ENCODE data around the gene PTP4A2. TPM values are rescaled to one million over a fixed set of nuclear protein-coding genes. Genes with fewer than 3 reads are reported as not detected.
A peak's percentile ranks its signal among the peaks of the same experiment; 100 is the strongest.
"Not testable (repeated sequence)": the region's sequence is repeated elsewhere in the genome, so short reads cannot be mapped to it uniquely, and the experiment has no call there.

Gene PTP4A2
- total RNA-seq, 3 donors from 2014 or later, result 225 to 271 (median 252) TPM

DNA sequence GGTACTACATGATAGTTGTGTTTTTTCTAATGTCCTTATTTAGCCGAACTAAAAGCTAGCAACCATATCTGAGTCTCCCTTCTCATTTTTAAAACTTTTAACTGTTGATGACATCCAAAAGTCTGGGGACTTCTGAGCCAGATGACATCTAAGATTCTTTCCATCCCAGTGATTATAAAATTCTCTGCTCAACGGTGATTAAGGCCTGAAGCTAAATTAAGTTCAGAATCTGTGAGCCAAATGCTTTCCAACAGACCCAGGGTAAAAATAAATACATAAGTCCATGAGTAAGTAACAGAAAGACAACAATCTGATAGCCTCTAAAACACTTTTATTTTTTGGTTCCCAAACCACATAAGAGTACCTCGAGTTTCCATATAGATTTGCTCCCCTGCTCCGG, 13.1 kb upstream of the PTP4A2 start:
- H3K27ac ChIP-seq, result no peak overlapping the region

DNA sequence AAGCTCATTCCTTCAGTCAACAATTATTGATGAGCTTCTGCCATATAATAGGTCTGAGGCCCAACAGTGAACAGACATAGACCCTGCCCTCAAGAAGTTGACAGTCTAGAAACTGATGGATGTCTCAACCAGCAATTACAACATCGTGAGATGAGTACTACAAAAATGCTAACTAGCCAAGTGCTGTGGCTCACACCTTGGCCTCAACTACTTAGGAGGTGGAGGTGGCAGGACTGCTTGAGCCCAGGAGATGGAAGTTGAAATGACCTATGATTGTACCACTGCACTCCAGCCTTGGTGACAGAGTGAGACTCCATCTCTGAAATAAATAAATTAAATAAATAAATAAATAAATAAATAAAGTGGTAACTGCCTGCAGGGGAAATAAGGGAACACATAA, 11.7 kb upstream of the PTP4A2 start:
- intact Hi-C loops (cut with DNase I; ENCODE audit: low total_unique reads), result no loop called here
- no peak overlapping the region for H3K27ac ChIP-seq
- TF ChIP-seq POLR2AphosphoS5 (IDR thresholded peaks at IDR 0.05) (no peak), POLR2A (IDR thresholded peaks at IDR 0.05) (no peak)
- TF ChIP-seq, protein P1, sequence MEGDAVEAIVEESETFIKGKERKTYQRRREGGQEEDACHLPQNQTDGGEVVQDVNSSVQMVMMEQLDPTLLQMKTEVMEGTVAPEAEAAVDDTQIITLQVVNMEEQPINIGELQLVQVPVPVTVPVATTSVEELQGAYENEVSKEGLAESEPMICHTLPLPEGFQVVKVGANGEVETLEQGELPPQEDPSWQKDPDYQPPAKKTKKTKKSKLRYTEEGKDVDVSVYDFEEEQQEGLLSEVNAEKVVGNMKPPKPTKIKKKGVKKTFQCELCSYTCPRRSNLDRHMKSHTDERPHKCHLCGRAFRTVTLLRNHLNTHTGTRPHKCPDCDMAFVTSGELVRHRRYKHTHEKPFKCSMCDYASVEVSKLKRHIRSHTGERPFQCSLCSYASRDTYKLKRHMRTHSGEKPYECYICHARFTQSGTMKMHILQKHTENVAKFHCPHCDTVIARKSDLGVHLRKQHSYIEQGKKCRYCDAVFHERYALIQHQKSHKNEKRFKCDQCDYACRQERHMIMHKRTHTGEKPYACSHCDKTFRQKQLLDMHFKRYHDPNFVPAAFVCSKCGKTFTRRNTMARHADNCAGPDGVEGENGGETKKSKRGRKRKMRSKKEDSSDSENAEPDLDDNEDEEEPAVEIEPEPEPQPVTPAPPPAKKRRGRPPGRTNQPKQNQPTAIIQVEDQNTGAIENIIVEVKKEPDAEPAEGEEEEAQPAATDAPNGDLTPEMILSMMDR (IDR thresholded peaks at IDR 0.05), result no peak
- DNase-seq (ENCODE audit: low spot score in 2 of 2), result no peak
- peaks cover 9 to 11% of the 10 kb centered on the region in 2 donors for H3K4me1 ChIP-seq
- no peaks in the 10 kb centered on the region for H3K36me3 ChIP-seq
- H3K27me3 ChIP-seq, result no peaks in the 10 kb centered on the region
- no peak overlapping the region for H3K4me3 ChIP-seq
- H3K9me3 ChIP-seq, result no peaks in the 10 kb centered on the region

More for the DNA sequence above, 13.1 kb upstream of the PTP4A2 start:
- Histone ChIP-seq H3K36me3 (no peaks in the 10 kb centered on the region), H3K4me3 (no peak overlapping the region), H3K9me3 (no peaks in the 10 kb centered on the region), H3K27me3 (no peaks in the 10 kb centered on the region), H3K4me1 (peaks cover 13 to 22% of the 10 kb centered on the region in 2 donors)
- DNase-seq (ENCODE audit: low spot score in 2 of 2), result no peak
- intact Hi-C loops (cut with DNase I; ENCODE audit: low total_unique reads), result no loop called here
- no peak for TF ChIP-seq POLR2A (IDR thresholded peaks at IDR 0.05)
- TF ChIP-seq, protein P1 (IDR thresholded peaks at IDR 0.05), result no peak
- no peak for TF ChIP-seq POLR2AphosphoS5 (IDR thresholded peaks at IDR 0.05)

DNA sequence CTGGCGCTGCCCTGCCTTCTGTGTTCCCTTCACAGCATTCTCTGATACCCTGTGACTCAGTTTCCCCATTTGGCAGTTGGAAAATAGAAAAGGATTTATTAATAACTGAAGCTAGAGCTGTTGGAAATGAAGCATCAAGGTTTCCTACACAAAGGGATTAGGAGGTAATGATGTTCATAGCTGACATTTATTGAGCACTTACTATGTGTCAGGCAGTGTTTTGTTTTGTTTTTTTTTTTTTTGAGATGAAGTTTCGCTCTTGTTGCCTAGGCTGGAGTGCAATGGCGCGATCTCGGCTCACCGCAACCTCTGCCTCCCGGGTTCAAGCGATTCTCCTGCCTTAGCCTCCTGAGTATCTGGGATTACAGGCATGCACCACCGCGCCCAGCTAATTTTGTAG, 7.5 kb upstream of the PTP4A2 start:
- H3K36me3 ChIP-seq; DNase-seq (ENCODE audit: low spot score in 2 of 2); intact Hi-C loops (cut with DNase I; ENCODE audit: low total_unique reads); H3K9me3 ChIP-seq; H3K27me3 ChIP-seq; H3K4me3 ChIP-seq; H3K4me1 ChIP-seq: not testable (repeated sequence)
- peak overlapping the region; percentile 87 to 93 for H3K27ac ChIP-seq

DNA sequence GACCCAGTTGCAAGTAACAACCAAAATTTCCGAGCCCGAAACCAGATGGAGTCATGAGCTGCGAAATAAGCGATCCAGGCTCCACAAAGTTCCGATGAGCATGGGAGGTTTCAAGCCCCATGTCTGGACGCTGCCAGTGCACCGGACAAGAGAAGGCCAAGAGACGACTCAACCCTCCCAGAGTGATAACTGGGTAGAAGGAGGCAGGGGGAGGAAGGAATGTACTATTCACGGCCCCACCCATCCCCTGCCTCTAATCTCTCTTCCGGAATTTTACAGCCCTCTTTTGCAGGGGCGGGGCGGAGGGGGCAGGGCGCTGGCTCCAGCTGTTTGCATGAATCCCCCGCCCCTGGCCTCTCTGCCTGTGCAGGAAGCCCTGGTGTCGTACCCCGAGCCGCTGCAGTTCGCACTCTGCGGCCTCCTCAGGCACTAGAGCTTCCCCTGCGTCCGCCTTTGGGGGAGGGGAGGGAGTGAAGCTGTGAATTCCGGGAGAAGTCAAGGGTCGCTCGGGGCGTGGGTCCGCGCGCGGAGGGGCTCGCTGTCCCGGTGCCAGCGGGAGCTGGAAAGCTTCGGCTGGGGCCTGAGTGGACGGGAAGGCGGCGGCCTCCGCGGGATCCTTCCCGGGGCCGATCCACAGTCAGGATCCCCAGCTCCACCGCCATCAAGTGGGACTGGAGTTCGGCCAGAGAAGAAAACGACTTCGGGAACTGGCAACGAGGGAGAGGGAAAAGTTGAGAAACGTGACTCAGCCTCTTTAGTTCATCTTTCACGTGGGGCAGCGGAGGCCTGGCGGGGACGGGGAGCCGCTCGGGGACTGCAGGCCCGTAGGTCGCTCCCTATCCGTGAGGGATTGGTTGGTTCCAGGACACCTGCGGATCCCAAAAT, 6.3 kb upstream of the PTP4A2 start:
- TF ChIP-seq POLR2A (IDR thresholded peaks at IDR 0.05), result no peak
- TF ChIP-seq, protein P1 (IDR thresholded peaks at IDR 0.05), result no peak
- TF ChIP-seq POLR2AphosphoS5 (IDR thresholded peaks at IDR 0.05), result peak; percentile 50 to 67 (median 64)
- peak; percentile 49 to 54 for DNase-seq (ENCODE audit: low spot score in 2 of 2)
- no peaks in the 10 kb centered on the region for H3K36me3 ChIP-seq
- no peaks in the 10 kb centered on the region for H3K27me3 ChIP-seq
- intact Hi-C loops (cut with DNase I; ENCODE audit: low total_unique reads), result no loop called here
- H3K4me3 ChIP-seq, result peak overlapping the region; percentile 43 to 59 (median 48)
- H3K4me1 ChIP-seq, result peaks cover 0 to 5% of the 10 kb centered on the region in 2 donors
- no peaks in the 10 kb centered on the region for H3K9me3 ChIP-seq
- H3K27ac ChIP-seq, result peak overlapping the region; percentile 87 to 93

DNA sequence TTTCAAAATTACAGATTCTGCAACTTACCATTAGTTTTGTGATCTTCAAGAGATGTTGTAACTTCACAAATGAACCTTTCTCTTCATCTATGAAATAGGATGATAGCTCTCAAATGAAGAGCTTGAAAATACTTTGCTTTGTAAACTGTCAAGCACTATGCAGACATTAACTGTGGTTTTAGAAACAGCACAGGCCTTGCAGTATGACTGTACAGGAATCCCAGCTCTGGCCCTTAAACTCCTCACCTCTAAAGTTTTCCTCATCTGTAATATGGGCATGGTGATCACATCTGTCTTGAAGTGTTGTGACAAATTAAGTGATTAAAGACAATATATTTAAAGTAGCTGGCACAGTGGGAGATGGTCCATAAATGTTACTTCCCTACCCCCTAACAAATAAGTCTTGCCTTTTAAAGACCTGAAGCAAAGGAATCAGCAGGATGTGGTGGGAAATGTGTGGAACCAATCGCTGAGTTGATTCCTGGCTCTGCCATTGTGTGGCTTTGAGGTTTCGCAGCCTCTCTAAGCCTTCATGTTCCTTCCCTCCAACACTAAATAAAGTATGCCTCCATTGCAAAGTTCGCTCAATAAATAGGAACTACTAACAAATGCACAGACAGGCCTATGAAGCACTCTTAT, 5.5 kb upstream of the PTP4A2 start:
- H3K4me3 ChIP-seq, result peak overlapping the region; percentile 43 to 59 (median 48)
- DNase-seq (ENCODE audit: low spot score in 2 of 2), result no peak
- intact Hi-C loops (cut with DNase I; ENCODE audit: low total_unique reads), result no loop called here
- TF ChIP-seq POLR2A (IDR thresholded peaks at IDR 0.05) (no peak), POLR2AphosphoS5 (IDR thresholded peaks at IDR 0.05) (no peak)
- TF ChIP-seq, protein P1 (IDR thresholded peaks at IDR 0.05), result no peak
- H3K27me3 ChIP-seq, result no peaks in the 10 kb centered on the region
- no peaks in the 10 kb centered on the region for H3K9me3 ChIP-seq
- peak overlapping the region; percentile 87 to 93 for H3K27ac ChIP-seq
- no peaks in the 10 kb centered on the region for H3K36me3 ChIP-seq
- peaks cover 0 to 5% of the 10 kb centered on the region in 2 donors for H3K4me1 ChIP-seq

DNA sequence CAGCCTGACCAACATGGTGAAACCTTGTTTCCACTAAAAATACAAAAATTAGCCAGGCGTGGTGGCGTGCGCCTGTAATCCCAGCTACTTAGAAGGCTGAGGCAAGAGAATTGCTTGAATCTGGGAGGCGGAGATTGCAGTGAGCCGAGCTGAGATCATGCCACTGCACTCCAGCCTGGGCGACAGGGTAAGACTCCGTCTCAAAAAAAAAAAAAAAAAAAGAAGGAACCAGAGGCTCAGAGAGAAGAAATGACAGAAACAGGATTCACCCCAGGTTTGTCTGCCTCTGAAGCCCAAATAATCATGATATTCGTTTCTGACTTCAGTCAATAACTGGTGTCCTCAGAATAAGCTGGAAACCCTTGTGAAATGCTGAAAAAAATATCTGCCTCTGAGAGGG, 3.9 kb upstream of the PTP4A2 start:
- H3K27ac ChIP-seq; H3K36me3 ChIP-seq; intact Hi-C loops (cut with DNase I; ENCODE audit: low total_unique reads); H3K4me1 ChIP-seq; H3K27me3 ChIP-seq; H3K4me3 ChIP-seq; H3K9me3 ChIP-seq: not testable (repeated sequence)
- DNase-seq (ENCODE audit: low spot score in 2 of 2), result peak in 1 of 2 donors; percentile 7

All from breast epithelium (tissue), 4 donors.